Nephron progenitor cell (in vitro differentiated cells): ENCODE data around the gene ETV5.

Experiments used
- DNase-seq: peaks from one replicate; pipeline ENCODE4 v3.0.0; 2021
- H3K27ac Mint-ChIP-seq: 2 replicates; pipeline ENCODE4 v1.8.0; 2021; ENCODE audit warnings: mild to moderate bottlenecking, moderate library complexity, mixed read lengths
- H3K27me3 Mint-ChIP-seq: 2 replicates; pipeline ENCODE4 v1.8.0; 2021; ENCODE audit warnings: mild to moderate bottlenecking, low read depth, mixed read lengths; ENCODE audit not compliant: poor library complexity
- H3K36me3 Mint-ChIP-seq: 2 replicates; pipeline ENCODE4 v1.8.0; 2021; ENCODE audit warnings: low read depth, mixed read lengths
- H3K4me1 Mint-ChIP-seq: 2 replicates; pipeline ENCODE4 v1.8.0; 2021; ENCODE audit warnings: mixed read lengths
- H3K4me3 Mint-ChIP-seq: 2 replicates; pipeline ENCODE4 v1.8.0; 2021; ENCODE audit warnings: mild to moderate bottlenecking, moderate library complexity, mixed read lengths
- H3K9me3 Mint-ChIP-seq: 2 replicates; pipeline ENCODE4 v1.8.0; 2021; ENCODE audit warnings: mild to moderate bottlenecking, moderate library complexity, mixed read lengths
- CTCF ChIP-seq: fragments of 200-600 bp; sonication (generic); IDR thresholded peaks from 2 replicates; pipeline ENCODE4 v1.5.0; 2021; ENCODE audit warnings: antibody characterized with exemption

ETV5 gene

DNA sequence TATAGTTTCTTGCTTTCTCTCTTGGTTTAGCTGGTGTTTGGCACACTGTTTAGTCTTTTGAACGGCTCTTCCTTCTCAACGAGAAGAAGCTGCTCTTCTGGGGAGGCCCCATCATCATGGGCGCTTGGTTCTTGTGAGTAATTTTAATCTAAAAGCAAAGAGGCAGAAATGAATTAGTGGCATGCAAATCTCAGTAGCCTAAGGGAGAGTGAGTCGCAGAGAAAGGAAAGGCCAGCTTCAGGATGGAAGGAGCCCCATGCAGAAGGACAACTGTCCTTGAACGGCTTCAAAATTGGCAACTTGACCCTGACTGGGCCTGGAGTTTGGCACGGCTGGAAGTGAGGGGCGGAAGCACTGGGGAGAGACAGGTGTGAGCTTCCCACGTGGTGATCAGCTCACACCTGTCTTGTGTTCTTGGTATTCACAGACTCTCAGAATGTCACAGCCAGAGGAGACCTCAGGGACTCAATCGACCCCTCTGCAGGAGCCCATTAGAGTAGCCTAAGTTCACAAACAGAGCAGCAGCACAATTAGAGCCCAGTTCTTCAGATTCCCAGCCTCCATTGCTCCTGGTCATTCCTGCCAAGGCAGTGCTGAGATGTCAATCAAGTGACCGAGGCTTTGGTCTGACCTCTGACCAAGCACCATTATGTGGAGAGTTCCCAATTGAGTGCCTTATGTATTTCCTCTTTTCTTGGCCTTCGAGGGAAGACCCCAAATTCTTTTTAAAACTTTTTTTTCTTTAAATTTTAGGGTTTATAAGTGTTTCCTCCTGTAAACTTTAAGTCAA, 41.3 kb upstream of the ETV5 start:
- peaks cover 16% of the 10 kb centered on the region for H3K27me3 Mint-ChIP-seq

GRCh38 chr3:186149319-186149960, 40.6 kb upstream of the ETV5 start:
- Mint-ChIP-seq H3K9me3 (no peaks in the 10 kb centered on the region), H3K36me3 (no peaks in the 10 kb centered on the region), H3K4me3 (no peak overlapping the region), H3K27ac (no peak overlapping the region), H3K27me3 (peaks cover 16% of the 10 kb centered on the region), H3K4me1 (peaks cover 4% of the 10 kb centered on the region)
- TF ChIP-seq CTCF, result no peak
- DNase-seq, result no peak

More for the DNA sequence above, 41.3 kb upstream of the ETV5 start:
- Mint-ChIP-seq H3K4me3 (no peak overlapping the region), H3K9me3 (no peaks in the 10 kb centered on the region), H3K27ac (no peak overlapping the region), H3K36me3 (no peaks in the 10 kb centered on the region), H3K4me1 (peaks cover 4% of the 10 kb centered on the region)
- no peak for DNase-seq
- TF ChIP-seq CTCF, result no peak

GRCh38 chr3:186144257-186144656, 35.4 kb upstream of the ETV5 start:
- DNase-seq, result no peak
- Mint-ChIP-seq H3K27me3 (peaks cover 11% of the 10 kb centered on the region), H3K9me3 (no peaks in the 10 kb centered on the region), H3K4me1 (peaks cover 25% of the 10 kb centered on the region), H3K4me3 (no peak overlapping the region), H3K27ac (no peak overlapping the region), H3K36me3 (no peaks in the 10 kb centered on the region)
- no peak for TF ChIP-seq CTCF

DNA sequence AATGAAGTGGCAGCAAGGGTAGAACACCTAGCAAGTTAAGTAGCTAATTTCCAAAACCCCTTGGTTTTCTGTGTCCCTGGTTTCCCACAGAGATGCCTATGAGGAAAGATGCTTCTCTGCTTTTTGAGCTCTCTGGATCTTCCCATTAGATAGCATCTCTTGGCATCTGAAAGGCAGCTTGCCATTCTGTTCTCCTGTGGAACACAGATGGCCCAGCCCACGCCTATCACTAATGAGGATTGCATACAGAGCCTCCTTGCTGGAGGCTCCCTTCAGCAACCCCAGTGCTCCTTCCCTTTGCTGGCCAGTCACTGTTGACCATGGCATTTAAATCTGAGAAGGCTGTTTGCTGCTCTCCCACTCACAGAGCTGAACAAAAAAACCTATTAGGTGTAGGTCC, 34.4 kb upstream of the ETV5 start:
- no peak overlapping the region for H3K4me3 Mint-ChIP-seq
- peaks cover 8% of the 10 kb centered on the region for H3K27me3 Mint-ChIP-seq
- H3K9me3 Mint-ChIP-seq, result no peaks in the 10 kb centered on the region
- no peak for DNase-seq
- TF ChIP-seq CTCF, result no peak
- H3K4me1 Mint-ChIP-seq, result peaks cover 29% of the 10 kb centered on the region
- peak overlapping the region; percentile 53 for H3K27ac Mint-ChIP-seq
- H3K36me3 Mint-ChIP-seq, result no peaks in the 10 kb centered on the region

- Mint-ChIP-seq H3K27me3 (peaks cover 8% of the 10 kb centered on the region), H3K9me3 (no peaks in the 10 kb centered on the region), H3K4me3 (peak overlapping the region; percentile 5), H3K4me1 (peaks cover 36% of the 10 kb centered on the region), H3K27ac (peak overlapping the region; percentile 53), H3K36me3 (no peaks in the 10 kb centered on the region)
- no peak for DNase-seq
- no peak for TF ChIP-seq CTCF
These were observed 33.6 kb upstream of the ETV5 start for GRCh38 chr3:186142393-186142932.
